Nephron (organoid): ENCODE measurements around the gene PDP2.

Source experiments
- H3K27ac Mint-ChIP-seq, 3 experiments: 2 replicates each; pipeline ENCODE4 v1.8.0; 2020; ENCODE audit warnings: mixed read lengths in 3 of 3, mild to moderate bottlenecking in 2 of 3, moderate library complexity in 1 of 3
- H3K27me3 Mint-ChIP-seq: 2 replicates; pipeline ENCODE4 v1.8.0; 2021; ENCODE audit warnings: low read depth, mild to moderate bottlenecking, moderate library complexity, mixed read lengths
- H3K36me3 Mint-ChIP-seq: 2 replicates; pipeline ENCODE4 v1.8.0; 2020; ENCODE audit warnings: low read depth, mixed read lengths
- H3K4me1 Mint-ChIP-seq: 2 replicates; pipeline ENCODE4 v1.8.0; 2020; ENCODE audit warnings: mixed read lengths
- H3K4me3 Mint-ChIP-seq, 3 experiments: 2 replicates each; pipeline ENCODE4 v1.8.0; 2020; ENCODE audit warnings: mild to moderate bottlenecking in 3 of 3, mixed read lengths in 3 of 3, moderate library complexity in 2 of 3
- H3K9me3 Mint-ChIP-seq: 2 replicates; pipeline ENCODE4 v1.8.0; 2020; ENCODE audit warnings: mixed read lengths
- CTCF ChIP-seq, 3 experiments: fragments of 200-600 bp; sonication (generic); IDR thresholded peaks; one replicate each; pipeline ENCODE4 v1.5.0; 2021; ENCODE audit warnings: antibody characterized with exemption in 3 of 3; ENCODE audit not compliant: unreplicated experiment in 3 of 3

PDP2 gene

GRCh38 chr16:66881560-66881959 lies 1.2 kb downstream of the PDP2 start:
- Mint-ChIP-seq H3K27ac (no peak overlapping the region), H3K9me3 (no peaks in the 10 kb centered on the region), H3K4me1 (peaks cover 11% of the 10 kb centered on the region), H3K27me3 (peaks cover 15% of the 10 kb centered on the region), H3K4me3 (peak overlapping the region; percentile 69 to 100 (median 74)), H3K36me3 (peaks cover 14% of the 10 kb centered on the region)
- TF ChIP-seq CTCF (IDR thresholded peaks at IDR 0.05; ENCODE audit: unreplicated experiment in 3 of 3): no peak

- Mint-ChIP-seq H3K4me1 (peaks cover 11% of the 10 kb centered on the region), H3K4me3 (peak overlapping the region; percentile 31 to 74 (median 69)), H3K27me3 (peaks cover 15% of the 10 kb centered on the region), H3K9me3 (no peaks in the 10 kb centered on the region), H3K27ac (no peak overlapping the region), H3K36me3 (peaks cover 18% of the 10 kb centered on the region)
- no peak for TF ChIP-seq CTCF (IDR thresholded peaks at IDR 0.05; ENCODE audit: unreplicated experiment in 3 of 3)
These were observed 1.7 kb downstream of the PDP2 start for GRCh38 chr16:66881964-66882508.

- peaks cover 22% of the 10 kb centered on the region for H3K36me3 Mint-ChIP-seq
- no peak for TF ChIP-seq CTCF (IDR thresholded peaks at IDR 0.05; ENCODE audit: unreplicated experiment in 3 of 3)
- peaks cover 11% of the 10 kb centered on the region for H3K4me1 Mint-ChIP-seq
- H3K4me3 Mint-ChIP-seq: peak overlapping the region; percentile 17 to 54 (median 45)
- H3K27ac Mint-ChIP-seq: no peak overlapping the region
- H3K9me3 Mint-ChIP-seq: no peaks in the 10 kb centered on the region
- peaks cover 15% of the 10 kb centered on the region for H3K27me3 Mint-ChIP-seq
These were observed 2.4 kb downstream of the PDP2 start for GRCh38 chr16:66882702-66883101.

- Mint-ChIP-seq H3K27me3 (no peaks in the 10 kb centered on the region), H3K9me3 (no peaks in the 10 kb centered on the region), H3K4me1 (peaks cover under 1% of the 10 kb centered on the region), H3K4me3 (no peak overlapping the region), H3K36me3 (peaks cover 27% of the 10 kb centered on the region), H3K27ac (no peak overlapping the region)
- no peak for TF ChIP-seq CTCF (IDR thresholded peaks at IDR 0.05; ENCODE audit: unreplicated experiment in 3 of 3)
These were observed 5.2 kb downstream of the PDP2 start for GRCh38 chr16:66885491-66885890.

- TF ChIP-seq CTCF (IDR thresholded peaks at IDR 0.05; ENCODE audit: unreplicated experiment in 3 of 3): no peak
These were observed 6.0 kb downstream of the PDP2 start for GRCh38 chr16:66886321-66886720.

GRCh38 chr16:66886914-66887313 lies 6.6 kb downstream of the PDP2 start:
- no peak for TF ChIP-seq CTCF (IDR thresholded peaks at IDR 0.05; ENCODE audit: unreplicated experiment in 3 of 3)
- Mint-ChIP-seq H3K4me3 (no peak overlapping the region), H3K27me3 (no peaks in the 10 kb centered on the region), H3K36me3 (peaks cover 27% of the 10 kb centered on the region), H3K27ac (no peak overlapping the region), H3K9me3 (no peaks in the 10 kb centered on the region), H3K4me1 (no peaks in the 10 kb centered on the region)

More at GRCh38 chr16:66886321-66886720, 6.0 kb downstream of the PDP2 start:
- Mint-ChIP-seq H3K27me3 (no peaks in the 10 kb centered on the region), H3K4me1 (no peaks in the 10 kb centered on the region), H3K4me3 (no peak overlapping the region), H3K36me3 (peaks cover 27% of the 10 kb centered on the region), H3K9me3 (no peaks in the 10 kb centered on the region), H3K27ac (no peak overlapping the region)
